Loucy (cell line): ENCODE data around the gene SYNPR.

Experiments used
- EZH2phosphoT487 ChIP-seq: fragments of 200-600 bp; IDR thresholded peaks from 2 replicates; pipeline ENCODE4 v1.6.1; 2018; ENCODE audit warnings: antibody characterized with exemption, mild to moderate bottlenecking, moderate library complexity, borderline replicate concordance
- TF ChIP-seq, protein P1 (sequence below): fragments of 200-600 bp; sonication (generic); conservative IDR thresholded peaks from 2 replicates; pipeline ENCODE4 v1.5.1; 2014; ENCODE audit warnings: mild to moderate bottlenecking, antibody characterized with exemption, low read length

DNA sequence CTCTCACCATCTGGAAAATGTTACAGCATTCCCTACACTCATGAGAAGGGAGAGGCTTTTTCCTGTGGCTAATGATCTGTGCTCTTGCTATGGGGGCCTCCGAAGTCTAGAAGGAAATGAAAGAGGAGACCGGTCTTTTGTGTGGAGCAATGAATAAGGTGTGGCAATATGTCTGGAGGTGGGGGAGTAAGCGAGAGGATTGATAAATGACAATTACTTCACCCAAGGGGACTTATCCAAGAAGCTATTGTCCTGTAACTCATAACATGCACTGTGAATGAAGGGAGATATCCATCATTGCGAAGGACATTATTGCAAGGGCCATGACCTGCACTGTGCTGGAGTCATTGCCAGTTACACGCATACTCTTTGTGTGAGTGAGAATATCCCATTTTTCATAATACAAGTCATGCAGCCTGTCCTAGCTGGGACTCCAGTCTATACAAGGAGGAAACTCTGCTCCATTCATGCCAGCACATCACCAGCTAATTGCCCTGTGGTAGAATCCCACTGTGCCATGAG lies 37.7 kb upstream of the SYNPR start:
- TF ChIP-seq, protein P1, sequence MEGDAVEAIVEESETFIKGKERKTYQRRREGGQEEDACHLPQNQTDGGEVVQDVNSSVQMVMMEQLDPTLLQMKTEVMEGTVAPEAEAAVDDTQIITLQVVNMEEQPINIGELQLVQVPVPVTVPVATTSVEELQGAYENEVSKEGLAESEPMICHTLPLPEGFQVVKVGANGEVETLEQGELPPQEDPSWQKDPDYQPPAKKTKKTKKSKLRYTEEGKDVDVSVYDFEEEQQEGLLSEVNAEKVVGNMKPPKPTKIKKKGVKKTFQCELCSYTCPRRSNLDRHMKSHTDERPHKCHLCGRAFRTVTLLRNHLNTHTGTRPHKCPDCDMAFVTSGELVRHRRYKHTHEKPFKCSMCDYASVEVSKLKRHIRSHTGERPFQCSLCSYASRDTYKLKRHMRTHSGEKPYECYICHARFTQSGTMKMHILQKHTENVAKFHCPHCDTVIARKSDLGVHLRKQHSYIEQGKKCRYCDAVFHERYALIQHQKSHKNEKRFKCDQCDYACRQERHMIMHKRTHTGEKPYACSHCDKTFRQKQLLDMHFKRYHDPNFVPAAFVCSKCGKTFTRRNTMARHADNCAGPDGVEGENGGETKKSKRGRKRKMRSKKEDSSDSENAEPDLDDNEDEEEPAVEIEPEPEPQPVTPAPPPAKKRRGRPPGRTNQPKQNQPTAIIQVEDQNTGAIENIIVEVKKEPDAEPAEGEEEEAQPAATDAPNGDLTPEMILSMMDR: no peak
- TF ChIP-seq EZH2phosphoT487: no peak
